H1 (cell line): Measurements from ENCODE around the gene CEBPB. TPM values are rescaled to one million over a fixed set of nuclear protein-coding genes. Genes with fewer than 3 reads are reported as not detected.

ENCODE experiments used
- CTCF ChIA-PET: fragments of 300-600 bp; sonication (Branson Sonifier 250); formaldehyde crosslinking; loops from one replicate; lab custom pipeline; 2021; ENCODE audit not compliant: partially characterized antibody; lab: Charles Lee
- POLR2A ChIA-PET: fragments of 300-600 bp; sonication (Branson Sonifier 250); formaldehyde crosslinking; loops from one replicate; lab custom pipeline; 2021; ENCODE audit warnings: inconsistent platforms; ENCODE audit not compliant: partially characterized antibody; lab: Charles Lee
- DNase-seq, 2 experiments: peaks; one replicate each; pipeline versions ENCODE4 v3.0.0 to v3.0.0-alpha.2; 2010 to 2022; ENCODE audit warnings: low spot score in 2 of 2, low read depth in 1 of 2, mixed read lengths in 1 of 2
- FAIRE-seq: peaks from 2 replicates; lab custom pipeline; 2011; peaks lifted over from hg19 to GRCh38; lab: Jason Lieb, UNC
- H2AFZ ChIP-seq: 2 replicates; pipeline ENCODE4 v1.8.1; 2012; ENCODE audit warnings: low read length, inconsistent platforms
- H2AK5ac ChIP-seq: 2 replicates; pipeline ENCODE4 v1.6.1; 2013; ENCODE audit warnings: low read depth, low read length
- H2BK120ac ChIP-seq: replicated peaks from 2 replicates; pipeline ENCODE3; 2013; ENCODE audit warnings: low read depth, low read length, inconsistent platforms
- H2BK12ac ChIP-seq: 2 replicates; pipeline ENCODE4 v1.6.1; 2013; ENCODE audit warnings: low read depth, low read length
- H2BK15ac ChIP-seq: 2 replicates; pipeline ENCODE4 v1.6.1; 2013; ENCODE audit warnings: low read length
- H2BK20ac ChIP-seq: 2 replicates; pipeline ENCODE4 v1.6.1; 2013; ENCODE audit warnings: low read length
- H2BK5ac ChIP-seq: 2 replicates; pipeline ENCODE4 v1.6.1; 2013; ENCODE audit warnings: low read depth, low read length
- H3K14ac ChIP-seq: 2 replicates; pipeline ENCODE4 v1.6.1; 2013; ENCODE audit warnings: inconsistent platforms; ENCODE audit not compliant: insufficient read length
- H3K18ac ChIP-seq: 2 replicates; pipeline ENCODE4 v1.6.1; 2013; ENCODE audit warnings: low read length; ENCODE audit errors: extremely low read depth
- H3K23ac ChIP-seq: 2 replicates; pipeline ENCODE4 v1.6.1; 2013; ENCODE audit warnings: inconsistent platforms; ENCODE audit not compliant: insufficient read length
- H3K23me2 ChIP-seq: 2 replicates; pipeline ENCODE4 v1.6.1; 2013; ENCODE audit warnings: low read depth, low read length
- H3K27ac ChIP-seq: 2 replicates; pipeline ENCODE4 v1.6.1; 2011; ENCODE audit warnings: low read depth, low read length, inconsistent platforms
- H3K27me3 ChIP-seq, 4 experiments: replicated peaks in 1 of 4; 1 replicate in 1 of 4; 2 replicates in 3 of 4; pipeline versions ENCODE4 v1.6.1 to v1.8.1; 2011 to 2013; ENCODE audit warnings: low read length in 3 of 4, mild to moderate bottlenecking in 3 of 4, inconsistent platforms in 2 of 4, mixed read lengths in 2 of 4, moderate library complexity in 1 of 4; ENCODE audit not compliant: control insufficient read depth in 3 of 4, insufficient read depth in 3 of 4; ENCODE audit errors: extremely low read depth in 1 of 4
- H3K36me3 ChIP-seq, 4 experiments: 2 replicates each; pipeline versions ENCODE4 v1.6.1 to v1.8.1; 2011 to 2013; ENCODE audit warnings: mild to moderate bottlenecking in 4 of 4, low read length in 3 of 4, moderate library complexity in 2 of 4, control low read depth in 1 of 4, inconsistent platforms in 1 of 4; ENCODE audit not compliant: insufficient read depth in 4 of 4, control insufficient read depth in 2 of 4
- H3K4ac ChIP-seq: replicated peaks from 2 replicates; pipeline ENCODE3; 2013; ENCODE audit warnings: low read length, low read depth, mixed read lengths, inconsistent platforms; ENCODE audit not compliant: insufficient read length
- H3K4me1 ChIP-seq, 4 experiments: replicated peaks in 1 of 4; 1 replicate in 1 of 4; 2 replicates in 3 of 4; pipeline versions ENCODE4 v1.6.1 to v1.8.1; 2011 to 2013; ENCODE audit warnings: low read length in 3 of 4, inconsistent platforms in 2 of 4, mixed read lengths in 1 of 4; ENCODE audit not compliant: insufficient read depth in 4 of 4, control insufficient read depth in 3 of 4
- H3K4me2 ChIP-seq, 2 experiments: 2 replicates each; pipeline versions ENCODE4 v1.6.1 to v1.8.1; 2011 to 2013; ENCODE audit warnings: low read depth in 2 of 2, low read length in 2 of 2, control low read depth in 1 of 2, inconsistent platforms in 1 of 2, mild to moderate bottlenecking in 1 of 2; ENCODE audit not compliant: insufficient read depth in 1 of 2
- H3K4me3 ChIP-seq, 4 experiments: fragments of 200-600, 300-600 bp in 1 of 4; sonication (generic), shearing (Covaris generic), sonication (Bioruptor Twin) in 1 of 4; 2 replicates each; pipeline versions ENCODE4 v1.5.1 to v1.8.1; 2011 to 2016; ENCODE audit warnings: low read length in 4 of 4, low read depth in 3 of 4, control low read depth in 2 of 4, inconsistent platforms in 2 of 4, mild to moderate bottlenecking in 2 of 4, mixed read lengths in 1 of 4, moderate library complexity in 1 of 4; ENCODE audit not compliant: insufficient read depth in 2 of 4; ENCODE audit errors: extremely low read depth in 1 of 4
- H3K56ac ChIP-seq: replicated peaks from 2 replicates; pipeline ENCODE3; 2013; ENCODE audit warnings: low read depth, mild to moderate bottlenecking, mixed read lengths, low read length, inconsistent platforms; ENCODE audit not compliant: insufficient read length
- H3K79me1 ChIP-seq: 2 replicates; pipeline ENCODE4 v1.6.1; 2013; ENCODE audit warnings: low read depth, low read length, control low read depth
- H3K79me2 ChIP-seq, 2 experiments: 2 replicates each; pipeline versions ENCODE4 v1.6.1 to v1.8.1; 2012 to 2013; ENCODE audit warnings: low read length in 2 of 2, mild to moderate bottlenecking in 2 of 2, inconsistent platforms in 1 of 2; ENCODE audit not compliant: insufficient read depth in 2 of 2, control insufficient read depth in 1 of 2
- H3K9ac ChIP-seq, 4 experiments: replicated peaks in 1 of 4; 1 replicate in 1 of 4; 2 replicates in 3 of 4; pipeline versions ENCODE4 v1.6.1 to v1.8.1; 2011 to 2013; ENCODE audit warnings: low read depth in 3 of 4, low read length in 3 of 4, control low read depth in 2 of 4, mild to moderate bottlenecking in 2 of 4, moderate library complexity in 2 of 4, inconsistent platforms in 1 of 4; ENCODE audit errors: extremely low read depth in 1 of 4
- H3K9me3 ChIP-seq, 2 experiments: 2 replicates each; pipeline versions ENCODE4 v1.6.1 to v1.8.1; 2012 to 2013; ENCODE audit warnings: mild to moderate bottlenecking in 2 of 2, moderate library complexity in 2 of 2, control low read depth in 1 of 2, inconsistent platforms in 1 of 2, low read depth in 1 of 2, low read length in 1 of 2, mixed read lengths in 1 of 2; ENCODE audit not compliant: insufficient read depth in 2 of 2
- H4K20me1 ChIP-seq, 2 experiments: replicated peaks in 1 of 2; 2 replicates each; pipeline versions ENCODE3 to v1.8.1; 2011 to 2013; ENCODE audit warnings: inconsistent platforms in 2 of 2, low read length in 2 of 2, mild to moderate bottlenecking in 1 of 2; ENCODE audit not compliant: insufficient read depth in 2 of 2, control insufficient read depth in 1 of 2
- H4K5ac ChIP-seq: 2 replicates; pipeline ENCODE4 v1.6.1; 2013; ENCODE audit warnings: low read length, low read depth, mixed read lengths, inconsistent platforms; ENCODE audit not compliant: insufficient read length
- H4K8ac ChIP-seq: 2 replicates; pipeline ENCODE4 v1.8.0; 2013; ENCODE audit warnings: mild to moderate bottlenecking, moderate library complexity, low read length, inconsistent platforms; ENCODE audit not compliant: insufficient read depth; ENCODE audit errors: extremely low read depth
- H4K91ac ChIP-seq: replicated peaks from 2 replicates; pipeline ENCODE3; 2013; ENCODE audit warnings: low read length, mixed read lengths, inconsistent platforms; ENCODE audit not compliant: insufficient read length
- BCL11A ChIP-seq, 2 experiments: IDR thresholded peaks; one replicate each; pipeline ENCODE4 v1.6.1; 2011; ENCODE audit warnings: low read depth in 2 of 2, low read length in 2 of 2, mild to moderate bottlenecking in 2 of 2
- CEBPB ChIP-seq: IDR thresholded peaks from 2 replicates; pipeline ENCODE4 v1.6.1; 2012; ENCODE audit warnings: low read depth, low read length
- KDM4A ChIP-seq: IDR thresholded peaks from one replicate; pipeline ENCODE4 v1.7.1; 2012; ENCODE audit warnings: low read depth, mild to moderate bottlenecking, moderate library complexity, low read length, inconsistent platforms; ENCODE audit not compliant: severe bottlenecking
- POLR2A ChIP-seq, 2 experiments: IDR thresholded peaks; 1 replicate in 1 of 2; 2 replicates in 1 of 2; pipeline ENCODE4 v1.6.1; 2011; ENCODE audit warnings: low read depth in 2 of 2, low read length in 2 of 2, mild to moderate bottlenecking in 2 of 2; ENCODE audit errors: control extremely low read depth in 1 of 2
- TAF1 ChIP-seq: IDR thresholded peaks from 2 replicates; pipeline ENCODE4 v1.6.1; 2011; ENCODE audit warnings: mild to moderate bottlenecking, low read depth, low read length
- TAF7 ChIP-seq: optimal IDR thresholded peaks from 2 replicates; pipeline ENCODE3; 2011; ENCODE audit warnings: low read depth, mild to moderate bottlenecking, inconsistent platforms, low read length, moderate library complexity, borderline replicate concordance
- TEAD4 ChIP-seq: IDR thresholded peaks from 2 replicates; pipeline ENCODE4 v1.6.1; 2012; ENCODE audit warnings: low read depth, low read length, inconsistent platforms, mixed read lengths
- WGBS, 2 experiments: shearing (Covaris generic) in 1 of 2; methylation state at CpG; one replicate each; pipeline versions ENCODE4 v1.1.6 to v1.1.7; 2013 to 2015; ENCODE audit warnings: low lambda C conversion rate in 2 of 2, mixed read lengths in 2 of 2, inconsistent platforms in 1 of 2, low coverage in 1 of 2, missing lambda C conversion rate in 1 of 2; ENCODE audit not compliant: insufficient replicate concordance in 2 of 2, insufficient coverage in 1 of 2, insufficient read length in 1 of 2; ENCODE audit errors: extremely low coverage in 1 of 2, missing lambda C conversion rate in 1 of 2; 5-methylcytosine and 5-hydroxymethylcytosine counted together
- polyA plus RNA-seq, 7 experiments: library from polyadenylated mRNA; depleted of rRNA in 3 of 7; stranded (reverse) in 5 of 7; unstranded in 2 of 7; fragments of >200 nt in 5 of 7; fragments of 200-250 nt in 2 of 7; gene quantifications; 1 replicate in 5 of 7; 2 replicates in 1 of 7; 4 replicates in 1 of 7; pipeline versions ENCODE4 v1.2.1 to v1.2.3, GENCODE V29; 2011 to 2013; ENCODE audit warnings: missing spikeins in 2 of 7, mixed read lengths in 2 of 7
- total RNA-seq: library from RNA; stranded (reverse); fragmentation: NEBNext Ultra II Directional; extraction: Animal tissue kit (Norgen Biotek cat#: 25700); gene quantifications from 2 replicates; pipeline ENCODE4 v1.2.1, GENCODE V29; 2021
- TF ChIP-seq, protein P1 (sequence below), 3 experiments: IDR thresholded peaks; 1 replicate in 2 of 3; 2 replicates in 1 of 3; pipeline versions ENCODE4 v1.5.1 to v1.6.1; 2011; ENCODE audit warnings: low read length in 3 of 3, mild to moderate bottlenecking in 3 of 3, inconsistent platforms in 2 of 3, low read depth in 1 of 3, moderate library complexity in 1 of 3; ENCODE audit not compliant: insufficient read depth in 1 of 3; ENCODE audit errors: control extremely low read depth in 1 of 3

The CEBPB gene
- total and polyA plus RNA-seq, 2 of the 8 experiments (the other 6 are each of a cell fraction or from before 2014, with no cell fraction given), result 7.1 to 24.1 TPM

DNA sequence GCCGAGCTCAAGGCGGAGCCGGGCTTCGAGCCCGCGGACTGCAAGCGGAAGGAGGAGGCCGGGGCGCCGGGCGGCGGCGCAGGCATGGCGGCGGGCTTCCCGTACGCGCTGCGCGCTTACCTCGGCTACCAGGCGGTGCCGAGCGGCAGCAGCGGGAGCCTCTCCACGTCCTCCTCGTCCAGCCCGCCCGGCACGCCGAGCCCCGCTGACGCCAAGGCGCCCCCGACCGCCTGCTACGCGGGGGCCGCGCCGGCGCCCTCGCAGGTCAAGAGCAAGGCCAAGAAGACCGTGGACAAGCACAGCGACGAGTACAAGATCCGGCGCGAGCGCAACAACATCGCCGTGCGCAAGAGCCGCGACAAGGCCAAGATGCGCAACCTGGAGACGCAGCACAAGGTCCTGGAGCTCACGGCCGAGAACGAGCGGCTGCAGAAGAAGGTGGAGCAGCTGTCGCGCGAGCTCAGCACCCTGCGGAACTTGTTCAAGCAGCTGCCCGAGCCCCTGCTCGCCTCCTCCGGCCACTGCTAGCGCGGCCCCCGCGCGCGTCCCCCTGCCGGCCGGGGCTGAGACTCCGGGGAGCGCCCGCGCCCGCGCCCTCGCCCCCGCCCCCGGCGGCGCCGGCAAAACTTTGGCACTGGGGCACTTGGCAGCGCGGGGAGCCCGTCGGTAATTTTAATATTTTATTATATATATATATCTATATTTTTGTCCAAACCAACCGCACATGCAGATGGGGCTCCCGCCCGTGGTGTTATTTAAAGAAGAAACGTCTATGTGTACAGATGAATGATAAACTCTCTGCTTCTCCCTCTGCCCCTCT is 1.1 kb downstream of the CEBPB start:
- H2AFZ ChIP-seq, result no peak overlapping the region
- H2BK12ac ChIP-seq, result peak overlapping the region; percentile 87; the same call in 1 of the 2 replicates
- H3K4me3 ChIP-seq, result peak overlapping the region; percentile 78 to 95 (median 82)
- peaks cover 5% of the 10 kb centered on the region; the same call in 1 of the 2 replicates for H3K23me2 ChIP-seq
- peak overlapping the region; percentile 97; the same call in 1 of the 2 replicates for H2BK15ac ChIP-seq
- peak overlapping the region; percentile 72 to 90 (median 81) for H3K9ac ChIP-seq
- POLR2A ChIA-PET, result interaction anchor here (0.6 to 4.2 kb wide), 43 partner anchors 9 to 444 kb away, joined by 3 to 25 read pairs (median 4); partner anchors contain the start of genes PEDS1 and SNAI1
- no peak overlapping the region for H2BK20ac ChIP-seq
- no peak overlapping the region for H3K23ac ChIP-seq
- no peaks in the 10 kb centered on the region; a peak in 1 of 8 replicates for H3K36me3 ChIP-seq
- peak overlapping the region; percentile 93 for H4K91ac ChIP-seq
- CTCF ChIA-PET, result interaction anchor here (0.7 to 8.8 kb wide), 9 partner anchors 9 to 272 kb away, joined by 3 to 115 read pairs (median 4); no protein-coding TSS in a partner anchor
- H3K27ac ChIP-seq, result no peak overlapping the region
- 1% methylated on average over 95 of the region's 96 CpGs; no CpG with 5 or more reads in 1 of the 2 experiments for WGBS, 2 experiments
- no peak overlapping the region for H3K4ac ChIP-seq
- H2BK120ac ChIP-seq, result no peak overlapping the region
- H3K56ac ChIP-seq, result no peak overlapping the region
- peaks cover 0 to 35% (median 21%) of the 10 kb centered on the region in 4 experiments; a peak in 6 of 7 replicates for H3K4me1 ChIP-seq
- peak in 1 of 2 experiments; percentile 76 for DNase-seq
- H3K18ac ChIP-seq, result peak overlapping the region; percentile 99
- H3K79me2 ChIP-seq, result peaks cover 0 to 20% of the 10 kb centered on the region in 2 experiments; a peak in 2 of 4 replicates
- peaks cover 4% of the 10 kb centered on the region for H3K79me1 ChIP-seq
- no peak for FAIRE-seq
- H3K27me3 ChIP-seq, result no peaks in the 10 kb centered on the region
- no peak overlapping the region for H3K14ac ChIP-seq
- H3K4me2 ChIP-seq, result peak overlapping the region; percentile 68 to 96
- H4K20me1 ChIP-seq, result peaks cover 2 to 4% of the 10 kb centered on the region in 2 experiments
- H4K8ac ChIP-seq, result peak overlapping the region; percentile 90
- peak overlapping the region; percentile 75 for H4K5ac ChIP-seq
- H3K9me3 ChIP-seq, result no peaks in the 10 kb centered on the region
- 0 out of 2 replicates have a peak overlapping the region, but pooled peaks have one; percentile 77 for H2AK5ac ChIP-seq
- peak overlapping the region; percentile 90 for H2BK5ac ChIP-seq
- no peak for TF ChIP-seq BCL11A (IDR thresholded peaks at IDR 0.05; ENCODE audit: low read depth in 2 of 2, low read length in 2 of 2)
- peak; percentile 58 for TF ChIP-seq KDM4A
- peak; percentile 41 to 61; a peak in 2 of 3 replicates for TF ChIP-seq POLR2A (IDR thresholded peaks at IDR 0.05; ENCODE audit: control extremely low read depth in 1 of 2, low read depth in 2 of 2, low read length in 2 of 2)
- peak; percentile 53 for TF ChIP-seq TAF1
- no peak for TF ChIP-seq CEBPB
- TF ChIP-seq, protein P1, sequence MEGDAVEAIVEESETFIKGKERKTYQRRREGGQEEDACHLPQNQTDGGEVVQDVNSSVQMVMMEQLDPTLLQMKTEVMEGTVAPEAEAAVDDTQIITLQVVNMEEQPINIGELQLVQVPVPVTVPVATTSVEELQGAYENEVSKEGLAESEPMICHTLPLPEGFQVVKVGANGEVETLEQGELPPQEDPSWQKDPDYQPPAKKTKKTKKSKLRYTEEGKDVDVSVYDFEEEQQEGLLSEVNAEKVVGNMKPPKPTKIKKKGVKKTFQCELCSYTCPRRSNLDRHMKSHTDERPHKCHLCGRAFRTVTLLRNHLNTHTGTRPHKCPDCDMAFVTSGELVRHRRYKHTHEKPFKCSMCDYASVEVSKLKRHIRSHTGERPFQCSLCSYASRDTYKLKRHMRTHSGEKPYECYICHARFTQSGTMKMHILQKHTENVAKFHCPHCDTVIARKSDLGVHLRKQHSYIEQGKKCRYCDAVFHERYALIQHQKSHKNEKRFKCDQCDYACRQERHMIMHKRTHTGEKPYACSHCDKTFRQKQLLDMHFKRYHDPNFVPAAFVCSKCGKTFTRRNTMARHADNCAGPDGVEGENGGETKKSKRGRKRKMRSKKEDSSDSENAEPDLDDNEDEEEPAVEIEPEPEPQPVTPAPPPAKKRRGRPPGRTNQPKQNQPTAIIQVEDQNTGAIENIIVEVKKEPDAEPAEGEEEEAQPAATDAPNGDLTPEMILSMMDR (IDR thresholded peaks at IDR 0.05; ENCODE audit: control extremely low read depth in 1 of 3, insufficient read depth in 1 of 3, low read depth in 1 of 3, low read length in 3 of 3), result peak; percentile 26 to 50 (median 37)
- no peak for TF ChIP-seq TAF7
- 0 out of 2 replicates have a peak, but pooled peaks have one; percentile 4 for TF ChIP-seq TEAD4
